Posterior cingulate gyrus (tissue), 11 donors: Measurements from ENCODE around the gene INPP5J.

Source experiments
- DNase-seq, 10 donors: peaks; one replicate each; pipeline versions ENCODE4 v3.0.0 to v3.0.0-alpha.2; 2020 to 2021; ENCODE audit warnings: mixed read lengths in 3 of 10
- intact Hi-C: fragments of 100-400 bp; cut with DNase I; formaldehyde crosslinking; loops from one replicate; pipeline ENCODE4 v1.15.1; 2023

Gene INPP5J

GRCh38 chr22:31119026-31119717 is 3.6 kb upstream of the INPP5J start:
- peak in 3 of 10 donors; percentile 31 to 55 (median 53) for DNase-seq
- intact Hi-C loops: no loop called here

DNA sequence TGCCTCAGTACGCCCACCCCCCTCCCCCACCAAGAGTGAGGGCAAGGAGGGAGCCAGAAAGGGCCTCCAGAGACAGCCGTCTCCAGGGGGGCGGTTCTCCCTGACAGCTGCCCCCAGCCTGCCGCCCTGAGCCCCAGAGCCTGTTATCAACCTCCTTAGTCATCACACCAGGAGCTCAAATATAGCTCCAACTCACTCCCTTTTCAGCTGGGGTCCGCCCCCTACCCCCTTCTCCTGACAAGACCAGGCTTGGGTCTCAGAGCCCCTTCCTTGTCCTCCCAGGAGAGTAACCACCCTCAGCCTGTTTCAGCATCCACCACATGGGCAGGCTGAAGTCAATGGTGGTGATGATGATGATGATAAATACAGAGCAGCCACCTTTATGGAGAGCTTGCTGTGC is 2.5 kb upstream of the INPP5J start:
- intact Hi-C loops: no loop called here
- peak in 3 of 10 donors; percentile 15 to 55 (median 52) for DNase-seq

- intact Hi-C loops: no loop called here
- DNase-seq: peak in 2 of 10 donors; percentile 39 to 41
Measured at GRCh38 chr22:31120642-31121041, 2.1 kb upstream of the INPP5J start.

DNA sequence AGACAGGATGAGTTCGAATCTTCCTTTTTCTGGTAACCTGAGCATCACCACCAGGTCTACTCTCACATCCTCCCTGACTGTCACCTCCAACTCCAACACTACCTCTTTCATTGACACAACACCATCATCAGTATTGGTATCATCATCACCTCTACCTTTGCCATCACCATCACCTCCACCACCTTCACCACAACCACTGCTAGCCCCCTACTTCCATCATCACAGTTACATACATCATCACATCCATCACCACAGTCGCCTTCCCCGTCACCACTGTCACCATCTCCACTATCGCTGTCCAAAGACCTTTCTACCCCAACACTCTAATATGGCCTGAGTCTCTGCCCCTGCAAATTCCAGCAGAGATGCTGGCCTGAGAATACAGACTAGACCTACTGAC is 1.4 kb upstream of the INPP5J start:
- intact Hi-C loops: no loop called here
- DNase-seq: peak in 1 of 10 donors; percentile 8

GRCh38 chr22:31122196-31122531 is 602 bp upstream of the INPP5J start:
- intact Hi-C loops: no loop called here
- peak in 1 of 10 donors; percentile 55 for DNase-seq

GRCh38 chr22:31123292-31123602 is 481 bp downstream of the INPP5J start:
- peak in 1 of 10 donors; percentile 55 for DNase-seq
- intact Hi-C loops: no loop called here

DNA sequence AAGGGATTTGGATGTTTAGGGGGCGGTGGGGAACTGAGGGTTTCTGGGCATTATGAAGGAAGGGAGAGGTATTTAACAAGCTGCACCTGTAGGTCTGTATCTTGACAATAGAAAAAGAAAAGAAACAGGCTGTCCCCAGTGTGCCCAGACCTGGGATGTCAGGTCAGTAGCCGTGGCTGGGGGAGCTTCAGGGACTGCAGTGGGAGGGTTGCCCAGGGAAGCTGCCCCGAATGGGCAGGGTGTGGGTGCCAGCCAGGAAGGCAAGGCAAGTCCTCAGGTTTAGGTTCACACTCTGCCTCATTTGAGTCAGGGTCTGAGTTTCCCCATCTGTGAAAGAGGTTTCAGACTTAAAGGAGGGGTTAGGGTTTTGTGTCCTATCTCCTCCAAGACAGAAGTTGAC is 1.5 kb downstream of the INPP5J start:
- DNase-seq: peak in 3 of 10 donors; percentile 60 to 72 (median 61)
- intact Hi-C loops: no loop called here

- intact Hi-C loops: no loop called here
- DNase-seq: peak in 2 of 10 donors; percentile 66 to 84
Measured at GRCh38 chr22:31124811-31125465, 2.2 kb downstream of the INPP5J start.

- DNase-seq: peak in 2 of 10 donors; percentile 73 to 79
Measured at GRCh38 chr22:31125521-31126117, 2.9 kb downstream of the INPP5J start.

DNA sequence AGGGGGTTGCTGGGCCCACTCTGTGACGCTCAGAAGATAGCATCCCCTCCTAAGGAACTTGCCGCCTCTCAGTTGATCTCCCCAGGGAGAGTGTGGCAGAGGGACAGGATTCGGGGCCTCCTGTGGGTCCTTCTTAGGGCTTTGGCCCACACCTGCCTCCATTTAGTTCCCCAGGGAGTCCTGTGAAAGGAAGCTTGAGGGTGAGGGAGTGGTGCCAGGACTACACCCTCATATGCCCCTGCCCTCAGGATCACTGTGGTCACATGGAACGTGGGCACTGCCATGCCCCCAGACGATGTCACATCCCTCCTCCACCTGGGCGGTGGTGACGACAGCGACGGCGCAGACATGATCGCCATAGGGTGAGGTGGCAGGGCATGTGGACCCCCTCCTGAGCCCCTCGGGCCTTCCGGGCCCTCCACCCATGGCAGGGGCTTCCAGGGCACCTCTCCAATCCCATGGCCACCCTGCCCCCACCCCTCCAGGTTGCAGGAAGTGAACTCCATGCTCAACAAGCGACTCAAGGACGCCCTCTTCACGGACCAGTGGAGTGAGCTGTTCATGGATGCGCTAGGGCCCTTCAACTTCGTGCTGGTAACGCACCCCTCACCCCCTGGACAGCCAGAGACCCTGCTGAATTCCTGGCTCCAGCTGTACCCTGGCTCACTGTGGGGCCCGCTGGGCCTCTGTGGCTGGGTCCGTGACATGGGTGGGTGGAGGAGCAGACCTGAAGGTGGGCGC is 3.5 kb downstream of the INPP5J start:
- intact Hi-C loops: no loop called here
- DNase-seq: peak in 1 of 10 donors; percentile 58

More at GRCh38 chr22:31125521-31126117, 2.9 kb downstream of the INPP5J start:
- intact Hi-C loops: no loop called here

- intact Hi-C loops: no loop called here
- DNase-seq: peak in 1 of 10 donors; percentile 76
Measured at GRCh38 chr22:31126869-31127175, 4.1 kb downstream of the INPP5J start.

DNA sequence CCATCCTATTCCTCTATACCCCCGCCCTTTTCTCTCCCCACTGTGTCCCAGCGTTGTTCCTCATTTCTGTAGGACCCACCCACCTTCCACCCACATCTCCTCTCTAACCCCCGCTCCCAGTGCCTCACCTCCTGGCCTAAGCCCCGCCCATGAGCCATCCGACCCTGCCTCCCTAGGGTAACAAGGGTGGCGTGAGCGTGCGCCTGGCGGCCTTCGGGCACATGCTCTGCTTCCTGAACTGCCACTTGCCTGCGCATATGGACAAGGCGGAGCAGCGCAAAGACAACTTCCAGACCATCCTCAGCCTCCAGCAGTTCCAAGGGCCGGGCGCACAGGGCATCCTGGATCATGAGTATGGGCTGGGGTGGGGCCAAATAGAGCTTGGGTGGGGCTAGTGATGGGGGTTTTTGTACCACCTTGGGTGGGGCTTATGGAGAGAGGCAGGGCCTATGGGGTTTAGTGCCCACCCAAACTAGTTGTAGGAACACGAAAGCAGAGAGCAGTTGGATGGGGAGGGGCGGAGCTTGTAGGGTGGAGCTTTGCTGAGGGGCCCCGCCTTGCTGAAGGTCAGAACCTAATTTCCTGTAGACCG is 4.5 kb downstream of the INPP5J start:
- peak in 1 of 10 donors; percentile 73 for DNase-seq
- intact Hi-C loops: no loop called here

DNA sequence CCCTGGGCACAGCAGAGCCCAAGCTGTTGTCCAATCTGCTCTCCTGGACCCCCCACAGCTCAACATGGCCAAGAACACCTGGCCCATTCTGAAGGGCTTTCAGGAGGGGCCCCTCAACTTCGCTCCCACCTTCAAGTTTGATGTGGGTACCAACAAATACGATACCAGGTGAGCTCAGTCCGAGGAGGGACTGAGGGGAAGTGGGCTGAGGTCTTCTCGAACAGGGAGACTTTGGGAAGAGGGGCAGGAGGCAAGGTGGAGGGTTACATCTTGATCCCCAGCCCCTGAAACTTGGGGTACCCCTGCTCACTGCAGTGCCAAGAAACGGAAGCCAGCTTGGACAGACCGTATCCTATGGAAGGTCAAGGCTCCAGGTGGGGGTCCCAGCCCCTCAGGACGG is 5.4 kb downstream of the INPP5J start:
- DNase-seq: peak in 1 of 10 donors; percentile 57
- intact Hi-C loops: no loop called here

GRCh38 chr22:31130873-31131272 is 8.1 kb downstream of the INPP5J start:
- intact Hi-C loops: no loop called here

DNA sequence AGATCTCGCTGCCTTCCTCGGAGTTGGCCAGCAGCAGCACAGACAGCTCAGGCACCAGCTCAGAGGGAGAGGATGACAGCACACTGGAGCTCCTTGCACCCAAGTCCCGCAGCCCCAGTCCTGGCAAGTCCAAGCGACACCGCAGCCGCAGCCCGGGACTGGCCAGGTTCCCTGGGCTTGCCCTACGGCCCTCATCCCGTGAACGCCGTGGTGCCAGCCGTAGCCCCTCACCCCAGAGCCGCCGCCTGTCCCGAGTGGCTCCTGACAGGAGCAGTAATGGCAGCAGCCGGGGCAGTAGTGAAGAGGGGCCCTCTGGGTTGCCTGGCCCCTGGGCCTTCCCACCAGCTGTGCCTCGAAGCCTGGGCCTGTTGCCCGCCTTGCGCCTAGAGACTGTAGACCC is 11.1 kb downstream of the INPP5J start:
- intact Hi-C loops: no loop called here
- DNase-seq: no peak

More at GRCh38 chr22:31130873-31131272, 8.1 kb downstream of the INPP5J start:
- DNase-seq: peak in 1 of 10 donors; percentile 16

- intact Hi-C loops: no loop called here
Measured at GRCh38 chr22:31134688-31135087, 11.9 kb downstream of the INPP5J start.

GRCh38 chr22:31135706-31136105 is 12.9 kb downstream of the INPP5J start:
- DNase-seq: no peak
- intact Hi-C loops: no loop called here

More at GRCh38 chr22:31134688-31135087, 11.9 kb downstream of the INPP5J start:
- DNase-seq: no peak

DNA sequence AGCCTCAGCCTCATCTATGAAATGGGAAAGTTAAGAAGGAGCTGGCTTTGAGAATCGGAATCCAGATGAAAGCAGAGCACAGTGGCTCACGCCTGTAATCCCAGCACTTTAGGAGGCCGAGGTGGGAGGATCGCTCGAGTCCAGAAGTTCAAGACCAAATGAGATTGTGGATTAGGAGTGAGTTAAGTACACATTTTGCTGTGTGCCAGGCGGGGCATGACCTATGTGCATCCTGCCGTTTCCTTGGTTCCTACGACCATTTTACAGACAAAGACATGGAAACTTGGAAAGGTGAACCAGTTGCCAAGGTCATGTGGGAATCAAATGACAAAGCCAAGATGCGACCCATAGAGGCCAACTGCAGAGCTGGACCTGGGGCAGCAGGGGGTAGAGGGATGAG is 13.4 kb downstream of the INPP5J start:
- DNase-seq: peak in 1 of 10 donors; percentile 38
- intact Hi-C loops: no loop called here

- intact Hi-C loops: no loop called here
Measured at GRCh38 chr22:31136711-31137110, 13.9 kb downstream of the INPP5J start.

GRCh38 chr22:31137721-31138120 is 15.0 kb downstream of the INPP5J start:
- DNase-seq: peak in 1 of 10 donors; percentile 43
- intact Hi-C loops: no loop called here

More at GRCh38 chr22:31136711-31137110, 13.9 kb downstream of the INPP5J start:
- peak in 1 of 10 donors; percentile 51 for DNase-seq

GRCh38 chr22:31138126-31138525 is 15.4 kb downstream of the INPP5J start:
- peak in 1 of 10 donors; percentile 55 for DNase-seq
- intact Hi-C loops: no loop called here
